Inferior parietal cortex (tissue), 1 donor: ENCODE results near the gene HBA1.
"Not testable (repeated sequence)": the region's sequence is repeated elsewhere in the genome, so short reads cannot be mapped to it uniquely, and the experiment has no call there.

Experiments used
- DNase-seq: peaks from one replicate; pipeline ENCODE4 v3.0.0-alpha.2; 2016; ENCODE audit errors: extremely low spot score

HBA1 gene

GRCh38 chr16:175011-175949 lies 1.2 kb upstream of the HBA1 start:
- DNase-seq = no peak

DNA sequence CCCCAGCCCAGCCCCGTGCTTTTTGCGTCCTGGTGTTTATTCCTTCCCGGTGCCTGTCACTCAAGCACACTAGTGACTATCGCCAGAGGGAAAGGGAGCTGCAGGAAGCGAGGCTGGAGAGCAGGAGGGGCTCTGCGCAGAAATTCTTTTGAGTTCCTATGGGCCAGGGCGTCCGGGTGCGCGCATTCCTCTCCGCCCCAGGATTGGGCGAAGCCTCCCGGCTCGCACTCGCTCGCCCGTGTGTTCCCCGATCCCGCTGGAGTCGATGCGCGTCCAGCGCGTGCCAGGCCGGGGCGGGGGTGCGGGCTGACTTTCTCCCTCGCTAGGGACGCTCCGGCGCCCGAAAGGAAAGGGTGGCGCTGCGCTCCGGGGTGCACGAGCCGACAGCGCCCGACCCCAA lies 474 bp upstream of the HBA1 start:
- DNase-seq = not testable (repeated sequence)

DNA sequence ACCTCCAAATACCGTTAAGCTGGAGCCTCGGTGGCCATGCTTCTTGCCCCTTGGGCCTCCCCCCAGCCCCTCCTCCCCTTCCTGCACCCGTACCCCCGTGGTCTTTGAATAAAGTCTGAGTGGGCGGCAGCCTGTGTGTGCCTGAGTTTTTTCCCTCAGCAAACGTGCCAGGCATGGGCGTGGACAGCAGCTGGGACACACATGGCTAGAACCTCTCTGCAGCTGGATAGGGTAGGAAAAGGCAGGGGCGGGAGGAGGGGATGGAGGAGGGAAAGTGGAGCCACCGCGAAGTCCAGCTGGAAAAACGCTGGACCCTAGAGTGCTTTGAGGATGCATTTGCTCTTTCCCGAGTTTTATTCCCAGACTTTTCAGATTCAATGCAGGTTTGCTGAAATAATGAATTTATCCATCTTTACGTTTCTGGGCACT lies 928 bp downstream of the HBA1 start:
- DNase-seq = no peak

GRCh38 chr16:177981-178667 lies 1.6 kb downstream of the HBA1 start:
- no peak for DNase-seq

GRCh38 chr16:178668-179015 lies 2.2 kb downstream of the HBA1 start:
- no peak for DNase-seq

DNA sequence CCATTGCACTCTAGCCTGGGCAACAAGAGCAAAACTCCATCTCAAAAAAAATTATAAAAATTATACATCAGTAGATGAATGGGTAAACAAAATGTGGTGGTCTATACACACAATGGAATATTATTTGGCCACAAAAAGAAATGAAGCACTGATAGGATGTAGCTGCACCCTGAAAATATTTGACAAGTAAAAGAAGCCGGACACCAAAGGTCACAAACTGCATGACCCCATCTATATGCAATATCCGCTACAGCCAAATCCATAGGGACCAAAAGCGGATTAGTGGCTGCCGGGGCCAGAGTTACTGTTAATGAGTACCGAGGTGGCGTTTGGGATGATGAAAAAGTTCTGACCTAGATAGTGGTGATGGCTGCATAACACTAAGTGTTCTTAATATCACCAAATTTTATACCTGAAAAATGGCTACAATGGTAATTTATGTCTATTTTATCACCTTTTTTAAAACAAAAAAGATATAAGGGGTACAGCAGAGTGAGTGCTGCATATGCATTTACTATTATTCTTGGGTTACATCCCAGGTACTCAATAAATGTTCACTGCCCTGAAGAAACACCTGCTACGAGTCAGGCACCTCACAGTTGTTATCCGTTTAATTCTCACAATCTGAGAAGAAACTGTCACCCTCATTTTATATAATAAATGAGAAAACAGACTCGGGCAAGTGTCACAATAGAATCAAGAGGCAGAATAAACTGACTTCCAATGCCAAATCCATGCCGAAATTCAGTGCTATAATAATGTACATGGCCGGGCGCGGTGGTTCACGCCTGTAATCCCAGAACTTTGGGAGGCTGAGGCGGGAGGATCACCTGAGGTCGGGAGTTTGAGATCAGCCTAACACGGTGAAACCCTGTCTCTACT lies 3.0 kb downstream of the HBA1 start:
- no peak for DNase-seq

DNA sequence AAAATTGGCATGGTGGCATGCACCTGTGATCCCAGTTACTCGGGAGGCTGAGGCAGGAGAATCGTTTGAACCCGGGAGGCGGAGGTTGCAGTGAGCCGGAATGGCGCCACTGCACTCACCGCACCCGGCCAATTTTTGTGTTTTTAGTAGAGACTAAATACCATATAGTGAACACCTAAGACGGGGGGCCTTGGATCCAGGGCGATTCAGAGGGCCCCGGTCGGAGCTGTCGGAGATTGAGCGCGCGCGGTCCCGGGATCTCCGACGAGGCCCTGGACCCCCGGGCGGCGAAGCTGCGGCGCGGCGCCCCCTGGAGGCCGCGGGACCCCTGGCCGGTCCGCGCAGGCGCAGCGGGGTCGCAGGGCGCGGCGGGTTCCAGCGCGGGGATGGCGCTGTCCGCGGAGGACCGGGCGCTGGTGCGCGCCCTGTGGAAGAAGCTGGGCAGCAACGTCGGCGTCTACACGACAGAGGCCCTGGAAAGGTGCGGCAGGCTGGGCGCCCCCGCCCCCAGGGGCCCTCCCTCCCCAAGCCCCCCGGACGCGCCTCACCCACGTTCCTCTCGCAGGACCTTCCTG lies 3.7 kb downstream of the HBA1 start, which contains the start of gene HBQ1:
Gene HBQ1, plus strand, starts transcription at position 359 of the 575 bp plus-strand sequence. Its CDS starts 28 bp downstream, at position 387.
- DNase-seq = no peak

DNA sequence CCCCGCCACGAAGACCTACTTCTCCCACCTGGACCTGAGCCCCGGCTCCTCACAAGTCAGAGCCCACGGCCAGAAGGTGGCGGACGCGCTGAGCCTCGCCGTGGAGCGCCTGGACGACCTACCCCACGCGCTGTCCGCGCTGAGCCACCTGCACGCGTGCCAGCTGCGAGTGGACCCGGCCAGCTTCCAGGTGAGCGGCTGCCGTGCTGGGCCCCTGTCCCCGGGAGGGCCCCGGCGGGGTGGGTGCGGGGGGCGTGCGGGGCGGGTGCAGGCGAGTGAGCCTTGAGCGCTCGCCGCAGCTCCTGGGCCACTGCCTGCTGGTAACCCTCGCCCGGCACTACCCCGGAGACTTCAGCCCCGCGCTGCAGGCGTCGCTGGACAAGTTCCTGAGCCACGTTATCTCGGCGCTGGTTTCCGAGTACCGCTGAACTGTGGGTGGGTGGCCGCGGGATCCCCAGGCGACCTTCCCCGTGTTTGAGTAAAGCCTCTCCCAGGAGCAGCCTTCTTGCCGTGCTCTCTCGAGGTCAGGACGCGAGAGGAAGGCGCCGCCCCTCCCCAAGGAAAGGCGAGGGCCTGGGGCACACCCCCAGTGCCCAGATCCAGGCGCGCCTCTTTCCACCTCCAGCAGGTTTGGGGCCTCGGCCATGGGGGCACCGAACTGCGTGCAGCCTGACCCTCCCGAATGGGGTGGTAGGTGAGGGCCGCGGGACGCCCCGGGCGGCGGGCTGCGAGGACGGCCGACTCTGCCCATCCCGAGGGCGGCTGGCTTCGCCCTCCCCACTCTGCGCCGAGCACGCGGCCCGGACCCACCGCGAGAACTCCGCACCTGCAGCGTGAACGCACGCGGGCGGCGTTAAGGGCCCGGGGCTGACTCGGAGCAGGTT lies 4.4 kb downstream of the HBA1 start:
- DNase-seq = no peak

- peak; percentile 64 for DNase-seq
Measured at GRCh38 chr16:181565-182021, 5.1 kb downstream of the HBA1 start.

DNA sequence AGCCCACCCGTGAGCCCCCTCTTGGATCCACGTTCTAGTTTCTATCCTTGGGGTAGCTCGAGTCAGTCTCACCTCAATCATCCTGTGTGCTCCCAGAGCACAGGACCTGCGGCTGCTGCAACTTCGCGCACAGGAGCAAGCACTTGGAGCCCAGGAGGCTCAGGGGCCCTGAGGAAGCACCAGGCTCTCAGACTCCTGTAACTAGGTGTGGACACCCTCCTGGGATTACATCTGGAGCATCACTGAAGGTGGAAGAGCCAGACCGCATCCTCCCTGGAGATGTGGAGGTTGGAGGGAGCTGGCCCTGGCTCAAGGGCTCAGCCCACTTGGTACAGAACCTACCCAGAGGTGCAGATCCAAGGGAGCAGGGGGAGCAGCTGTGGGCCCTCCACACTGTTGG lies 6.5 kb downstream of the HBA1 start:
- no peak for DNase-seq

GRCh38 chr16:185213-185612 lies 8.7 kb downstream of the HBA1 start:
- DNase-seq = no peak

DNA sequence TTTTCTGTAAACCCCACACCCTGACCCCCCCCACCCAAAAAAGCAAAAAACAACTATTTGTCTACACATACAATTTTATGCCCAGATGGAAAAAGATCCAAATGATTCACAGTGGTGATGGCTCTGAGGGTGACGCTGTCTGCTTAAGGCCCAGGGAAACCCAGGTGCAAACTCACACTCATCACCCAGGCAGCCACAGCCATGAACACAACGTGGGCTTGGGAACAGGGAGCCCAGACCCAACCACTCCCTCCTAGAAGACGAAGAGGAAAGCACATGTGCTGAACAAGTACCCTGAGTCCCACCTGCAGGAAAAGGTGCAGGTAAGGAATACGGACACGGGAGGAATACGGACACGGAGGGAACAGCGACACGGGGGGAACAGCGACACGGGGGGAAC lies 9.2 kb downstream of the HBA1 start:
- DNase-seq = no peak

- DNase-seq = no peak
Measured at GRCh38 chr16:187330-187729, 10.8 kb downstream of the HBA1 start.

GRCh38 chr16:188674-189073 lies 12.2 kb downstream of the HBA1 start:
- DNase-seq = no peak

- no peak for DNase-seq
Measured at GRCh38 chr16:189604-190186, 13.2 kb downstream of the HBA1 start.

DNA sequence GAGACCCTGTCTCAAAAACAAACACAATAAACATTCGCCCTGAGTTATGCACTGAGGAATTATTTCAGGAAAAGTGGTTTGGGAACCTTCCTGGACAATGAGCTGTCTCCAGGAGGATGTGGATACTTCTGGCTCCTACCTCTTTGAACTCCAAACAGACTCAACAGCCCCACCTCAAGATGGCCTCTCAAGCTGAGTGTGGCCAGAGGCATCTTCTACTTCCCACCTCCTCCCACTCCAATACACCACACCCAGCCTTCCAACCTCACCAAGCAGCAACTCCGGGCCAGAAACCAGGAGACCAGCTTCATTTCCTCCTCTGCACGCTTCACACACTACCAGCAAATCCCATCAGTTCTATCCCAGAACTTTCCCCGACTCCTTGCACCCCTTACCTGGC lies 15.4 kb downstream of the HBA1 start:
- no peak for DNase-seq

DNA sequence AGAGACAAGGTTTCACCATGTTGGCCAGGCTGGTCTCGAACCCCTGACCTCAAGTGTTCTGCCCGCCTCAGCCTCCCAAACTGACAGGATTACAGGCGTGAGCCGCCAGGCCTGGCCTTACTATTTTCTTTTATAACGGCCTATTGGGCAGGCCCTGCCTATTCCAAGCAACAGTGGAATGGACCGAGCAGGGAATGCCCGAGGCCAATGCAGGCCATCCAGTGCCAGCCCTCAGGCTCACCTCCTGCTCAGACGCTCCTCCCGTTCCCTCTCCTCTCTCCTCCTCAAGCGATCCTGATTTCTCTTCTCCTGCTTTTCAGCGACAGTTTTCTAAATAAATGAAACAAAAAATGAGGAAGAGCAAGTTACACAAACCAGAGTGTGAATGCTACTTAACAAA lies 16.2 kb downstream of the HBA1 start:
- DNase-seq = no peak

DNA sequence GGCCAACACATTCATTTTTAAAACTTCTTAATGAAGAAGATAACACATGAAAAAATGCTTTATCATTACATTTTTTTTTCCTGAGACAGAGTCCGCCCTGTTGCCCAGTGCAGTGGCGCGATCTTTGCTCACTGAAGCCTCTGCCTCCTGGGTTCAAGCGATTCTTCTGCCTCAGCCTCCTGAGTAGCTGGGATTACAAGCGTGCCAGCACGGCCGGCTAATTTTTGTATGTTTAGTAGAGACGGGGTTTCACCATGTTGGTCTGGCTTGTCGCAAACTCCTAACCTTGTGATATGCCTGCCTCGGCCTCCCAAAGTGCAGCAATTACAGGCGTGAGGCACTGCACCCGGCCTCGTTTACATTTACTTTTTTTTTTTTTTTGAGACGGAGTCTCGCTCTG lies 17.0 kb downstream of the HBA1 start:
- no peak for DNase-seq

DNA sequence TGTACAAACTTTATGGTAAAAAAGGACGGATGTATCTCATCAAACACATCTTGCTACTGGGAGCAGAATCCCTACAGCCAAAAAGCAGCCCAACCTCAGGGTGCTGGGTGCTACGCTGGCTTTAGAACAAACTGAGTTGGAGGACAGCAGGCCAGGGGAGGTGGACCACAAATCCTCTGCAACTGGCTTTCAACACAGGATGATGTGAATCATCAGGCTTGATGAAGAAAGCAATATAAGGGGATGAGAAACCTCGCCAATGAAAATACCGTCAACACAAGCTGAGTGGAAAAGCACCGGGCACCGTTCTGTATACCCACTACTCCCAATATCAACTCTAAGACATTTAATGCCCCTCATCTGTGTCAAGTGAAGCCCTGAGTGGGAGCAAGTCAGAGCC lies 18.0 kb downstream of the HBA1 start:
- DNase-seq = no peak

DNA sequence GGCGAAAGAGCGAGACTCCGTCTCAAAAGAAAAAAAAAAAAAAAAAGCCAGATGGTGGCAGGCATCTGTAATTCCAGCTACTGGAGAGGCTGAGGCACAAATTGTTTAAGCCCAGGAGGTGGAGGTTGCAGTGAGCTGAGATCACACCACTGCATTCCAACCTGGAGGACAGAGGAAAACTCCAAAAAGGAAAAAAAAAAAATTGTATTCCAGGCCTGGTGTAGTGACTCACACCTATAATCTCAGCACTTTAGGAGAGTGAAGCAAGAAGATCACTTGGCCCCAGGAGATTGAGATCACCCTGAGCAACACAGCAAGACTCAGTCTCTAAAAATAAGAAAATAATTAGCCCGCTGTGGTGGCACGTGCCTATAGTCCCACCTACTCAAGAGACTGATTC lies 23.9 kb downstream of the HBA1 start:
- DNase-seq = no peak
